Lung (tissue), 12 donors: ENCODE measurements around the gene POLE. TPM values are rescaled to one million over a fixed set of nuclear protein-coding genes. Genes with fewer than 3 reads are reported as not detected.

Experiments
- ATAC-seq: fragments of 200-7000 bp; cut with Tn5 transposase; one replicate; pipeline ENCODE4 v1.9.1; 2020; ENCODE audit warnings: moderate number of reproducible peaks; ENCODE audit not compliant: insufficient read depth, low FRiP score
- DNase-seq, 3 donors: peaks; one replicate each; pipeline ENCODE4 v3.0.0-alpha.2; 2013 to 2017
- H3K27ac ChIP-seq, 2 donors: one replicate each; pipeline ENCODE4 v1.5.1; 2013; ENCODE audit warnings: mild to moderate bottlenecking in 2 of 2, moderate library complexity in 2 of 2, control low read depth in 1 of 2, inconsistent platforms in 1 of 2, low read depth in 1 of 2, low read length in 1 of 2
- H3K27me3 ChIP-seq, 3 donors: one replicate each; pipeline ENCODE4 v1.5.1; 2013; ENCODE audit warnings: low read length in 2 of 3; ENCODE audit not compliant: control insufficient read depth in 3 of 3, insufficient read depth in 3 of 3
- H3K36me3 ChIP-seq, 4 donors: one replicate each; pipeline ENCODE4 v1.5.1; 2013; ENCODE audit warnings: low read length in 4 of 4, mild to moderate bottlenecking in 1 of 4, moderate library complexity in 1 of 4; ENCODE audit not compliant: control insufficient read depth in 4 of 4, insufficient read depth in 4 of 4
- H3K4me1 ChIP-seq, 5 donors: one replicate each; pipeline ENCODE4 v1.5.1; 2013; ENCODE audit warnings: low read length in 5 of 5, mild to moderate bottlenecking in 2 of 5, moderate library complexity in 1 of 5; ENCODE audit not compliant: control insufficient read depth in 5 of 5, insufficient read depth in 5 of 5
- H3K4me3 ChIP-seq: one replicate; pipeline ENCODE4 v1.5.1; 2013; ENCODE audit warnings: mild to moderate bottlenecking, control low read depth, moderate library complexity
- H3K9ac ChIP-seq, 2 donors: one replicate each; pipeline ENCODE4 v1.5.1; 2013; ENCODE audit warnings: low read length in 2 of 2, control low read depth in 1 of 2; ENCODE audit not compliant: insufficient read depth in 1 of 2
- H3K9me3 ChIP-seq, 4 donors: one replicate each; pipeline ENCODE4 v1.5.1; 2013; ENCODE audit warnings: low read length in 3 of 4, mild to moderate bottlenecking in 1 of 4, moderate library complexity in 1 of 4; ENCODE audit not compliant: control insufficient read depth in 4 of 4, insufficient read depth in 3 of 4
- CTCF ChIP-seq: IDR thresholded peaks from 2 replicates; pipeline ENCODE4 v1.5.1; 2012; ENCODE audit warnings: mild to moderate bottlenecking; ENCODE audit errors: control extremely low read depth, extremely low read depth
- WGBS, 2 donors: extraction: QIAGEN DNeasy Blood & Tissue Kit; methylation state at CpG; one replicate each; pipeline ENCODE4 v1.1.7; 2013; 5-methylcytosine and 5-hydroxymethylcytosine counted together
- polyA plus RNA-seq, 2 donors: library from polyadenylated mRNA; stranded (reverse); fragments of 200-250 nt; gene quantifications; one replicate each; pipeline ENCODE4 v1.2.1, GENCODE V29; 2013
- total RNA-seq, 2 donors: library from RNA; depleted of rRNA in 1 of 2; stranded (reverse); fragments of >200 nt in 1 of 2; gene quantifications; one replicate each; pipeline ENCODE4 v1.2.1, GENCODE V29; 2014 to 2021
- donor health status: control.
- donor health status: control.
- donor health status: Bipolar disorder and iron deficiency.
- donor health status: healthy.
- donor health status: DM: yes; HTN: yes; CAD: no.

The POLE gene
- total and polyA plus RNA-seq, 4 donors, result 9.3 to 49.9 (median 25.3) TPM

- no peak for TF ChIP-seq CTCF
- Histone ChIP-seq H3K4me3 (no peak overlapping the region), H3K36me3 (peaks cover 14 to 71% (median 58%) of the 10 kb centered on the region in 4 donors), H3K9me3 (no peaks in the 10 kb centered on the region), H3K27me3 (no peaks in the 10 kb centered on the region), H3K27ac (no peak overlapping the region), H3K4me1 (no peaks in the 10 kb centered on the region), H3K9ac (no peak overlapping the region)
- no peak for DNase-seq
- 91 to 94% methylated on average over 13 of the region's 13 CpGs for WGBS, 2 donors
- no peak for ATAC-seq
Observed at GRCh38 chr12:132665149-132665491, 22.0 kb downstream of the POLE start.

GRCh38 chr12:132664206-132665148 lies 22.7 kb downstream of the POLE start:
- no peak overlapping the region for H3K4me3 ChIP-seq
- no peaks in the 10 kb centered on the region for H3K9me3 ChIP-seq
- H3K27ac ChIP-seq, result no peak overlapping the region
- 54 to 81% methylated on average over 21 of the region's 21 CpGs for WGBS, 2 donors
- H3K36me3 ChIP-seq, result peaks cover 11 to 70% (median 60%) of the 10 kb centered on the region in 4 donors
- H3K4me1 ChIP-seq, result no peaks in the 10 kb centered on the region
- ATAC-seq (no peak), DNase-seq (no peak)
- TF ChIP-seq CTCF, result no peak
- no peaks in the 10 kb centered on the region for H3K27me3 ChIP-seq
- H3K9ac ChIP-seq, result no peak overlapping the region

GRCh38 chr12:132662901-132663755 lies 24.0 kb downstream of the POLE start:
- H3K4me3 ChIP-seq, result no peak overlapping the region
- TF ChIP-seq CTCF, result no peak
- H3K36me3 ChIP-seq, result peaks cover 5 to 73% (median 67%) of the 10 kb centered on the region in 4 donors
- no peak for DNase-seq
- H3K9ac ChIP-seq, result no peak overlapping the region
- no peak overlapping the region for H3K27ac ChIP-seq
- no peaks in the 10 kb centered on the region for H3K9me3 ChIP-seq
- no peaks in the 10 kb centered on the region for H3K4me1 ChIP-seq
- 58 to 82% methylated on average over 29 of the region's 29 CpGs for WGBS, 2 donors
- ATAC-seq, result no peak
- H3K27me3 ChIP-seq, result no peaks in the 10 kb centered on the region
